HG03442 (cell line): ENCODE measurements around the gene MAGI3.
"Not testable (repeated sequence)": the region's sequence is repeated elsewhere in the genome, so short reads cannot be mapped to it uniquely, and the experiment has no call there.

Source experiments
- ATAC-seq: cut with Tn5 transposase; IDR thresholded peaks from one replicate; pipeline ENCODE4 v1.9.1; 2021; ENCODE audit warnings: mild to moderate bottlenecking, moderate library complexity; ENCODE audit not compliant: unreplicated experiment

The MAGI3 gene

GRCh38 chr1:113439277-113439670 lies 49.0 kb downstream of the MAGI3 start:
- no peak for ATAC-seq

- no peak for ATAC-seq
Observed at GRCh38 chr1:113442131-113442530, 51.8 kb downstream of the MAGI3 start.

GRCh38 chr1:113444857-113445256 lies 54.5 kb downstream of the MAGI3 start:
- no peak for ATAC-seq

- ATAC-seq = no peak
Observed at GRCh38 chr1:113451710-113452109, 61.4 kb downstream of the MAGI3 start.

- no peak for ATAC-seq
Observed at GRCh38 chr1:113452921-113453770, 62.8 kb downstream of the MAGI3 start.

GRCh38 chr1:113453771-113454083 lies 63.4 kb downstream of the MAGI3 start:
- ATAC-seq = no peak

GRCh38 chr1:113455374-113455773 lies 65.1 kb downstream of the MAGI3 start:
- no peak for ATAC-seq

GRCh38 chr1:113456967-113457366 lies 66.7 kb downstream of the MAGI3 start:
- no peak for ATAC-seq

- no peak for ATAC-seq
Observed at GRCh38 chr1:113459279-113459678, 69.0 kb downstream of the MAGI3 start.

- ATAC-seq = no peak
Observed at GRCh38 chr1:113467991-113468390, 77.7 kb downstream of the MAGI3 start.

GRCh38 chr1:113478427-113479195 lies 88.3 kb downstream of the MAGI3 start:
- ATAC-seq = not testable (repeated sequence)

- ATAC-seq = no peak
Observed at GRCh38 chr1:113479713-113480676, 89.7 kb downstream of the MAGI3 start.

GRCh38 chr1:113485131-113485530 lies 94.8 kb downstream of the MAGI3 start:
- not testable (repeated sequence) for ATAC-seq

GRCh38 chr1:113488576-113489177 lies 98.4 kb downstream of the MAGI3 start:
- no peak for ATAC-seq

- ATAC-seq = no peak
Observed at GRCh38 chr1:113490384-113490783, 100.1 kb downstream of the MAGI3 start.

- ATAC-seq = no peak
Observed at GRCh38 chr1:113493533-113493932, 103.2 kb downstream of the MAGI3 start.

- no peak for ATAC-seq
Observed at GRCh38 chr1:113505357-113505756, 115.0 kb downstream of the MAGI3 start.

GRCh38 chr1:113507552-113508214 lies 117.4 kb downstream of the MAGI3 start:
- ATAC-seq = no peak

- no peak for ATAC-seq
Observed at GRCh38 chr1:113508364-113509164, 118.2 kb downstream of the MAGI3 start.
